KMS-11 (cell line): ENCODE results near the gene RASSF5.

Experiments used
- H2AFZ ChIP-seq: fragments of 200-600 bp; sonication (generic); 2 replicates; pipeline ENCODE4 v1.6.1; 2016; ENCODE audit warnings: antibody characterized with exemption, mixed run types, low read depth
- H3K27ac ChIP-seq: fragments of 200-600 bp; sonication (generic); 2 replicates; pipeline ENCODE4 v1.6.1; 2016; ENCODE audit warnings: mild to moderate bottlenecking, mixed run types
- H3K27me3 ChIP-seq: fragments of 200-600 bp; sonication (generic); 2 replicates; pipeline ENCODE4 v1.6.1; 2017; ENCODE audit warnings: mild to moderate bottlenecking, low read depth, mixed run types, moderate library complexity; ENCODE audit not compliant: insufficient read depth
- H3K36me3 ChIP-seq: fragments of 200-600 bp; sonication (generic); 2 replicates; pipeline ENCODE4 v1.6.1; 2017; ENCODE audit warnings: mild to moderate bottlenecking, mixed run types; ENCODE audit not compliant: insufficient read depth
- H3K4me1 ChIP-seq: fragments of 200-600 bp; sonication (generic); 2 replicates; pipeline ENCODE4 v1.6.1; 2016; ENCODE audit warnings: mild to moderate bottlenecking, low read depth, mixed run types; ENCODE audit not compliant: poor library complexity, severe bottlenecking
- H3K4me2 ChIP-seq: fragments of 200-600 bp; sonication (generic); 2 replicates; pipeline ENCODE4 v1.7.0; 2016; ENCODE audit warnings: mild to moderate bottlenecking, mixed run types
- H3K4me3 ChIP-seq: fragments of 200-600 bp; sonication (generic); IDR thresholded peaks from 2 replicates; pipeline ENCODE4 v1.6.1; 2017; ENCODE audit warnings: low read depth, low read length, mixed read lengths; ENCODE audit not compliant: insufficient read depth
- H3K79me2 ChIP-seq: fragments of 200-600 bp; sonication (generic); 2 replicates; pipeline ENCODE4 v1.6.1; 2016; ENCODE audit warnings: low read depth, mixed run types; ENCODE audit not compliant: insufficient read depth
- H3K9ac ChIP-seq: fragments of 200-600 bp; sonication (generic); 2 replicates; pipeline ENCODE4 v1.6.1; 2016; ENCODE audit warnings: mild to moderate bottlenecking, mixed run types
- H4K20me1 ChIP-seq: fragments of 200-600 bp; sonication (generic); 2 replicates; pipeline ENCODE4 v1.6.1; 2016; ENCODE audit warnings: mild to moderate bottlenecking, mixed run types; ENCODE audit not compliant: insufficient read depth
- TF ChIP-seq, protein P1 (sequence below): fragments of 200-600 bp; sonication (generic); conservative IDR thresholded peaks from 2 replicates; pipeline ENCODE4 v1.6.1; 2017; ENCODE audit warnings: low read depth, mild to moderate bottlenecking, antibody characterized with exemption, low read length, moderate library complexity, mixed read lengths

The RASSF5 gene

DNA sequence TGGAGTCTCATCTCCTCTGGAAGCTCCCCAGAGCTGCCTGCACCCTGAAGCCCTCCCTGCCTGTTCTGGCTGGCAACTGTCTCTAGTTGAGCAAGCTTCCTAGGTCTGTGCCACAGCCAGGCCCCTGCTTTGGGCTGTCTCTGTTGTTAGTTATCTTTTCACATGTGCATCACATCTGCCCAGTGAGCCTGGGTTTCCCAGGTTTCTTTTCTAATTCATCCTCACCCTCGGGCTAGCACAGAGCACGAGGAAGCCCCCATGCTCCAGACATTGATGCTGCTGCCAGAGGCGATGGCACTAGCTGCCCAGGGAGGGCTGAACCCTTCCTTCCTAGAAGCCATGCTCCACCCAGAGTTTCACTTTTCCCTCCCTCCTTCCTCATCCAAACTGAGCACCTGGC is 27.2 kb downstream of the RASSF5 start:
- no peak overlapping the region for H3K4me3 ChIP-seq
- H3K9ac ChIP-seq = no peak overlapping the region
- H3K36me3 ChIP-seq = no peaks in the 10 kb centered on the region
- H3K27me3 ChIP-seq = no peaks in the 10 kb centered on the region
- no peak overlapping the region for H3K27ac ChIP-seq
- H3K79me2 ChIP-seq = no peaks in the 10 kb centered on the region
- no peak overlapping the region for H2AFZ ChIP-seq
- no peak overlapping the region for H3K4me2 ChIP-seq
- H4K20me1 ChIP-seq = no peaks in the 10 kb centered on the region
- H3K4me1 ChIP-seq = no peaks in the 10 kb centered on the region
- TF ChIP-seq, protein P1, sequence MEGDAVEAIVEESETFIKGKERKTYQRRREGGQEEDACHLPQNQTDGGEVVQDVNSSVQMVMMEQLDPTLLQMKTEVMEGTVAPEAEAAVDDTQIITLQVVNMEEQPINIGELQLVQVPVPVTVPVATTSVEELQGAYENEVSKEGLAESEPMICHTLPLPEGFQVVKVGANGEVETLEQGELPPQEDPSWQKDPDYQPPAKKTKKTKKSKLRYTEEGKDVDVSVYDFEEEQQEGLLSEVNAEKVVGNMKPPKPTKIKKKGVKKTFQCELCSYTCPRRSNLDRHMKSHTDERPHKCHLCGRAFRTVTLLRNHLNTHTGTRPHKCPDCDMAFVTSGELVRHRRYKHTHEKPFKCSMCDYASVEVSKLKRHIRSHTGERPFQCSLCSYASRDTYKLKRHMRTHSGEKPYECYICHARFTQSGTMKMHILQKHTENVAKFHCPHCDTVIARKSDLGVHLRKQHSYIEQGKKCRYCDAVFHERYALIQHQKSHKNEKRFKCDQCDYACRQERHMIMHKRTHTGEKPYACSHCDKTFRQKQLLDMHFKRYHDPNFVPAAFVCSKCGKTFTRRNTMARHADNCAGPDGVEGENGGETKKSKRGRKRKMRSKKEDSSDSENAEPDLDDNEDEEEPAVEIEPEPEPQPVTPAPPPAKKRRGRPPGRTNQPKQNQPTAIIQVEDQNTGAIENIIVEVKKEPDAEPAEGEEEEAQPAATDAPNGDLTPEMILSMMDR = no peak

DNA sequence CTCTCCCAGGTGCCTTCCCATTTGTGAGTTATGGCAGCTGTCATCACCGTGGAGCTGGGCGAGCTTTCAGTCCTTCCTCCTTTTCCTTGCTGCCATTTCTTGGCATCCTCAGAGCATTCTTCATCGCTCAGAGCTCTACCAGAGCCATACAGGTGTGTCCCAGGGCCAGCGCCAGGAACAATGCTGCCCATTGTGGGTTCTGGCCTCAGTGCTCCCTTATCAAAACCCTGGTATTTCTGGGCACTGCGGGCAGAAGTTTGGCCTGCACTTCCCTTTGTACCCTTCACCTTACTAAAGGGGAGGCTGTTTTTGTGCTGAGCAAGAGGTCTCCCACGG is 28.5 kb downstream of the RASSF5 start:
- no peaks in the 10 kb centered on the region for H3K36me3 ChIP-seq
- no peaks in the 10 kb centered on the region for H3K4me1 ChIP-seq
- no peak overlapping the region for H3K9ac ChIP-seq
- no peaks in the 10 kb centered on the region for H3K27me3 ChIP-seq
- no peak overlapping the region for H2AFZ ChIP-seq
- no peaks in the 10 kb centered on the region for H4K20me1 ChIP-seq
- no peak overlapping the region for H3K4me2 ChIP-seq
- H3K27ac ChIP-seq = no peak overlapping the region
- TF ChIP-seq, protein P1 = no peak
- H3K4me3 ChIP-seq = no peak overlapping the region
- H3K79me2 ChIP-seq = no peaks in the 10 kb centered on the region

DNA sequence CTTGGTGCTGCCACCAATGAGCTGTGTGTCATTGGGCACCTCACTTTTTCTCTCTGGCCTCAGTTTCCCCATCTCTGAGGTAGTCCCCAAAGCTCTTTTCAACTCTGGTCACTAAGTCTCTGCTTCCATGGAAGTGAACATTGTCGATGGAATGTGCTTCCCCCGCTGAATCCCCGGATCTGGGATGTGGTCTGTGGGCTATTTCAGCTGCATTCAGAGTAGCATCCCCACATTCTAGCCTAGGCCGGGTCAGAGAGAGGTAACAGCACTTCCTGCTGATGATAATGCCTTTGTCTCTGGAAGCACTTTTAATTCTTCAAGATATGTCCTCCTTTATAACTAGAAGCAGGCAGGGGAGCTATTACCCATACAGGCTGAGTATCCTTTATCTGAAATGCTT is 29.8 kb downstream of the RASSF5 start:
- H3K4me2 ChIP-seq = no peak overlapping the region

DNA sequence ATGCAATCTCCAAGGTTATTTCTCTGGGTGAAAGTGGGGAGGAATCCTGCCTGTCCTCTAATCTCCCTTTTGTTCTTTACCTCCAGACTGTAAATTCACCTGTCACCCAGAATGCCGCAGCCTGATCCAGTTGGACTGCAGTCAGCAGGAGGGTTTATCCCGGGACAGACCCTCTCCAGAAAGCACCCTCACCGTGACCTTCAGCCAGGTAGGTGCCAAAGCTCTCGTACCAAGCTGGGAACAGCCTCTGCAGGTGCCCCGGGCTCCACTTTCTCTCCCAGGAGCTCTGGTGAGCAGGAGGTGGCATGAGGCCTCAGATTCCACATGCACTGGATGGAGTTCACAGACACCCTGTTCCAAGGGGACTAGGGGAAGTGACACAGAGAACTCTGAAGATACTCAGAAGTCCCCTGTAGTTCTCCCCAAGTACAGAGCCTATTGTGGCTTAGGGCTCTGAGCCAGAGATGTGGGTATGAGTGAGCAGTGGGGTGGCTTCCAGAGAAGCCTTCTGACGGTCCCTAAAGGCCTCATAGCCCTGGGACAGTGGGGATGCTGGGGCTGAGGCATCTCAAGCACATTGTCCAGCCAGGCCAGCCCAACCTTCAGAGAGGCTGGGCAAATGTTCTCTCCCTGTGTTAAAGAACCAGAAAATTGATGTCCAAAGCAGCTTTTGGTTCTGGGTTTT is 30.9 kb downstream of the RASSF5 start:
- H3K79me2 ChIP-seq = no peaks in the 10 kb centered on the region
- no peak overlapping the region for H3K9ac ChIP-seq
- no peaks in the 10 kb centered on the region for H3K36me3 ChIP-seq
- H3K4me1 ChIP-seq = no peaks in the 10 kb centered on the region
- no peaks in the 10 kb centered on the region for H4K20me1 ChIP-seq
- H2AFZ ChIP-seq = no peak overlapping the region
- TF ChIP-seq, protein P1 = no peak
- no peak overlapping the region for H3K4me3 ChIP-seq
- no peaks in the 10 kb centered on the region for H3K27me3 ChIP-seq
- H3K4me2 ChIP-seq = no peak overlapping the region
- H3K27ac ChIP-seq = no peak overlapping the region

More for the DNA sequence above, 29.8 kb downstream of the RASSF5 start:
- no peak overlapping the region for H3K27ac ChIP-seq
- H3K4me3 ChIP-seq = no peak overlapping the region
- no peaks in the 10 kb centered on the region for H3K4me1 ChIP-seq
- H3K9ac ChIP-seq = no peak overlapping the region
- no peaks in the 10 kb centered on the region for H4K20me1 ChIP-seq
- TF ChIP-seq, protein P1 = no peak
- H3K27me3 ChIP-seq = no peaks in the 10 kb centered on the region
- no peaks in the 10 kb centered on the region for H3K79me2 ChIP-seq
- H3K36me3 ChIP-seq = no peaks in the 10 kb centered on the region
- H2AFZ ChIP-seq = no peak overlapping the region
